SK-N-SH (cell line): ENCODE results near the gene USB1. TPM values are rescaled to one million over a fixed set of nuclear protein-coding genes. Genes with fewer than 3 reads are reported as not detected.

ENCODE experiments used
- CTCF ChIA-PET: fragments of 300-600, 350-600 bp; formaldehyde crosslinking; extraction: SDS; loops from one replicate; lab custom pipeline; 2021; lab: Yijun Ruan, JAX
- POLR2A ChIA-PET: fragments of 350-600 bp; sonication (Branson Sonifier 250); formaldehyde crosslinking; extraction: SDS; loops from one replicate; lab custom pipeline; 2020; ENCODE audit warnings: antibody characterized with exemption, inconsistent platforms; lab: Yijun Ruan, JAX
- DNase-seq: peaks from one replicate; pipeline ENCODE4 v3.0.0; 2012
- H2AFZ ChIP-seq: fragments of 200-600 bp; sonication (generic); 2 replicates; pipeline ENCODE4 v1.8.1; 2016; ENCODE audit warnings: antibody characterized with exemption, mild to moderate bottlenecking, low read depth
- H3F3A ChIP-seq: fragments of 200-600 bp; sonication (generic); replicated peaks from 2 replicates; pipeline ENCODE3; 2016; ENCODE audit warnings: antibody characterized with exemption, mild to moderate bottlenecking; ENCODE audit not compliant: insufficient read depth
- H3K27ac ChIP-seq, 2 experiments: fragments of 200-500 bp in 1 of 2; fragments of 200-600 bp in 1 of 2; sonication (Bioruptor generic) in 1 of 2; sonication (generic), shearing (Covaris generic) in 1 of 2; 2 replicates each; pipeline versions ENCODE4 v1.5.1 to v1.6.1; 2014 to 2016; ENCODE audit warnings: low read depth in 2 of 2, inconsistent platforms in 1 of 2, low read length in 1 of 2, mild to moderate bottlenecking in 1 of 2, mixed read lengths in 1 of 2
- H3K27me3 ChIP-seq: fragments of 200-600 bp; sonication (generic), shearing (Covaris generic); 2 replicates; pipeline ENCODE4 v1.6.1; 2016; ENCODE audit warnings: mixed run types; ENCODE audit not compliant: insufficient read depth
- H3K36me3 ChIP-seq, 2 experiments: fragments of 200-500 bp in 1 of 2; fragments of 200-600 bp in 1 of 2; sonication (Bioruptor generic) in 1 of 2; sonication (generic) in 1 of 2; replicated peaks in 1 of 2; 2 replicates each; pipeline versions ENCODE3 to v1.5.1; 2014 to 2016; ENCODE audit warnings: low read length in 1 of 2, mild to moderate bottlenecking in 1 of 2; ENCODE audit not compliant: insufficient read depth in 2 of 2, control insufficient read depth in 1 of 2
- H3K4me1 ChIP-seq, 2 experiments: fragments of 200-500 bp in 1 of 2; fragments of 200-600 bp in 1 of 2; sonication (Bioruptor generic) in 1 of 2; sonication (generic), shearing (Covaris generic) in 1 of 2; 2 replicates each; pipeline versions ENCODE4 v1.5.1 to v1.6.1; 2014 to 2016; ENCODE audit warnings: low read depth in 1 of 2, low read length in 1 of 2, mixed run types in 1 of 2; ENCODE audit not compliant: insufficient read depth in 2 of 2, control insufficient read depth in 1 of 2
- H3K4me2 ChIP-seq: fragments of 200-600 bp; sonication (generic), shearing (Covaris generic); 2 replicates; pipeline ENCODE4 v1.6.1; 2017; ENCODE audit warnings: mixed run types
- H3K4me3 ChIP-seq, 2 experiments: fragments of 200-500 bp in 1 of 2; fragments of 200-600 bp in 1 of 2; sonication (Bioruptor generic) in 1 of 2; sonication (generic), shearing (Covaris generic) in 1 of 2; 2 replicates each; pipeline versions ENCODE4 v1.5.1 to v1.8.1; 2014 to 2016; ENCODE audit warnings: low read depth in 2 of 2, inconsistent platforms in 1 of 2, low read length in 1 of 2, mild to moderate bottlenecking in 1 of 2, mixed read lengths in 1 of 2, moderate library complexity in 1 of 2
- H3K79me2 ChIP-seq: fragments of 200-600 bp; sonication (generic); 2 replicates; pipeline ENCODE4 v1.8.1; 2017; ENCODE audit warnings: mild to moderate bottlenecking; ENCODE audit not compliant: insufficient read depth
- H3K9ac ChIP-seq: fragments of 200-600 bp; sonication (generic); 2 replicates; pipeline ENCODE4 v1.6.1; 2017; ENCODE audit warnings: mixed run types
- H3K9me2 ChIP-seq: fragments of 200-600 bp; sonication (generic); 2 replicates; pipeline ENCODE4 v1.6.1; 2017; ENCODE audit warnings: mixed run types
- H3K9me3 ChIP-seq: fragments of 200-600 bp; sonication (generic); 2 replicates; pipeline ENCODE4 v1.6.1; 2017; ENCODE audit warnings: mixed run types, mild to moderate bottlenecking, moderate library complexity
- H4K20me1 ChIP-seq: fragments of 200-600 bp; sonication (generic); 2 replicates; pipeline ENCODE4 v1.6.1; 2017; ENCODE audit warnings: mild to moderate bottlenecking, mixed run types; ENCODE audit not compliant: insufficient read depth
- CHD2 ChIP-seq: fragments of 150-350 bp; IDR thresholded peaks from 2 replicates; pipeline ENCODE4 v1.6.1; 2018; ENCODE audit warnings: low read length; ENCODE audit not compliant: partially characterized antibody
- ELF1 ChIP-seq: IDR thresholded peaks from 2 replicates; pipeline ENCODE4 v1.4.0; 2012
- EP300 ChIP-seq, 2 experiments: IDR thresholded peaks; 2 replicates each; pipeline versions ENCODE4 v1.4.0 to v1.6.1; 2012; ENCODE audit warnings: borderline replicate concordance in 1 of 2, low read depth in 1 of 2, low read length in 1 of 2
- FOSL2 ChIP-seq: IDR thresholded peaks from 2 replicates; pipeline ENCODE4 v1.4.0; 2012; ENCODE audit warnings: low read depth, mild to moderate bottlenecking, moderate library complexity, borderline replicate concordance
- FOXM1 ChIP-seq: IDR thresholded peaks from 2 replicates; pipeline ENCODE4 v1.4.0; 2012; ENCODE audit warnings: low read depth, mild to moderate bottlenecking
- GATA2 ChIP-seq: sonication (generic); formaldehyde crosslinking; IDR thresholded peaks from 2 replicates; pipeline ENCODE4 v1.5.0; 2020; ENCODE audit warnings: mild to moderate bottlenecking, missing genetic modification reagents
- JUND ChIP-seq: IDR thresholded peaks from 2 replicates; pipeline ENCODE4 v1.4.0; 2012
- MAX ChIP-seq: IDR thresholded peaks from 2 replicates; pipeline ENCODE4 v1.4.0; 2012; ENCODE audit warnings: low read depth
- MEF2A ChIP-seq: IDR thresholded peaks from 2 replicates; pipeline ENCODE4 v1.4.0; 2012; ENCODE audit warnings: low read depth, borderline replicate concordance
- NFIC ChIP-seq: IDR thresholded peaks from 2 replicates; pipeline ENCODE4 v1.4.0; 2012; ENCODE audit warnings: borderline replicate concordance
- POLR2AphosphoS5 ChIP-seq: IDR thresholded peaks from 2 replicates; pipeline ENCODE4 v1.6.1; 2012; ENCODE audit warnings: low read depth, low read length
- RAD21 ChIP-seq: IDR thresholded peaks from 2 replicates; pipeline ENCODE4 v1.6.1; 2012; ENCODE audit warnings: mild to moderate bottlenecking, low read length
- REST ChIP-seq: IDR thresholded peaks from 2 replicates; pipeline ENCODE4 v1.6.1; 2012; ENCODE audit warnings: mild to moderate bottlenecking, low read depth, low read length, moderate library complexity
- RFX5 ChIP-seq: IDR thresholded peaks from 2 replicates; pipeline ENCODE4 v1.6.1; 2012; ENCODE audit warnings: mild to moderate bottlenecking, improper control_type of control experiment, low read length
- RXRA ChIP-seq: IDR thresholded peaks from 2 replicates; pipeline ENCODE4 v1.4.0; 2012; ENCODE audit warnings: low read depth, mild to moderate bottlenecking, borderline replicate concordance
- SIN3A ChIP-seq: IDR thresholded peaks from 2 replicates; pipeline ENCODE4 v1.6.1; 2012; ENCODE audit warnings: low read depth, mild to moderate bottlenecking, low read length, moderate library complexity, borderline replicate concordance
- TCF12 ChIP-seq: IDR thresholded peaks from 2 replicates; pipeline ENCODE4 v1.4.0; 2012
- ZBTB33 ChIP-seq: IDR thresholded peaks from 2 replicates; pipeline ENCODE4 v1.4.0; 2012; ENCODE audit warnings: low read depth, borderline replicate concordance
- WGBS: methylation state at CpG from one replicate; pipeline ENCODE4 v1.1.6; 2017; ENCODE audit warnings: low lambda C conversion rate; 5-methylcytosine and 5-hydroxymethylcytosine counted together
- polyA plus RNA-seq, 3 experiments: library from polyadenylated mRNA; depleted of rRNA; stranded (reverse); fragments of >200 nt; gene quantifications; 2 replicates each; pipeline ENCODE4 v1.2.3, GENCODE V29; 2012
- TF ChIP-seq, protein P1 (sequence below): fragments of 200-600 bp; sonication (generic); IDR thresholded peaks from 2 replicates; pipeline ENCODE4 v1.6.1; 2017; ENCODE audit warnings: antibody characterized with exemption, mild to moderate bottlenecking, moderate library complexity
- TF ChIP-seq, protein P2 (sequence below): IDR thresholded peaks from 2 replicates; pipeline ENCODE4 v1.4.0; 2012; ENCODE audit warnings: low read depth, borderline replicate concordance
- TF ChIP-seq, protein P3 (sequence below): IDR thresholded peaks from 2 replicates; pipeline ENCODE4; 2012

Gene USB1
- polyA plus RNA-seq, 1 of the 3 experiments (the other 2 are of a cell fraction): 94.1 TPM

GRCh38 chr16:57952909-57953308, 48.3 kb upstream of the USB1 start:
- Histone ChIP-seq H3F3A (no peaks in the 10 kb centered on the region), H3K27me3 (no peaks in the 10 kb centered on the region), H3K4me3 (no peak overlapping the region), H2AFZ (no peak overlapping the region), H3K9ac (no peak overlapping the region), H3K79me2 (no peaks in the 10 kb centered on the region), H3K36me3 (no peaks in the 10 kb centered on the region), H3K4me2 (no peak overlapping the region), H3K4me1 (no peaks in the 10 kb centered on the region; a peak in 1 of 4 replicates), H3K9me2 (no peaks in the 10 kb centered on the region), H3K27ac (no peak overlapping the region), H3K9me3 (no peaks in the 10 kb centered on the region), H4K20me1 (no peaks in the 10 kb centered on the region)
- DNase-seq: no peak
- WGBS: 75% methylated on average over 8 of the region's 9 CpGs
- no peak for TF ChIP-seq CHD2
- TF ChIP-seq, protein P1, sequence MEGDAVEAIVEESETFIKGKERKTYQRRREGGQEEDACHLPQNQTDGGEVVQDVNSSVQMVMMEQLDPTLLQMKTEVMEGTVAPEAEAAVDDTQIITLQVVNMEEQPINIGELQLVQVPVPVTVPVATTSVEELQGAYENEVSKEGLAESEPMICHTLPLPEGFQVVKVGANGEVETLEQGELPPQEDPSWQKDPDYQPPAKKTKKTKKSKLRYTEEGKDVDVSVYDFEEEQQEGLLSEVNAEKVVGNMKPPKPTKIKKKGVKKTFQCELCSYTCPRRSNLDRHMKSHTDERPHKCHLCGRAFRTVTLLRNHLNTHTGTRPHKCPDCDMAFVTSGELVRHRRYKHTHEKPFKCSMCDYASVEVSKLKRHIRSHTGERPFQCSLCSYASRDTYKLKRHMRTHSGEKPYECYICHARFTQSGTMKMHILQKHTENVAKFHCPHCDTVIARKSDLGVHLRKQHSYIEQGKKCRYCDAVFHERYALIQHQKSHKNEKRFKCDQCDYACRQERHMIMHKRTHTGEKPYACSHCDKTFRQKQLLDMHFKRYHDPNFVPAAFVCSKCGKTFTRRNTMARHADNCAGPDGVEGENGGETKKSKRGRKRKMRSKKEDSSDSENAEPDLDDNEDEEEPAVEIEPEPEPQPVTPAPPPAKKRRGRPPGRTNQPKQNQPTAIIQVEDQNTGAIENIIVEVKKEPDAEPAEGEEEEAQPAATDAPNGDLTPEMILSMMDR: no peak
- no peak for TF ChIP-seq TCF12
- TF ChIP-seq, protein P2, sequence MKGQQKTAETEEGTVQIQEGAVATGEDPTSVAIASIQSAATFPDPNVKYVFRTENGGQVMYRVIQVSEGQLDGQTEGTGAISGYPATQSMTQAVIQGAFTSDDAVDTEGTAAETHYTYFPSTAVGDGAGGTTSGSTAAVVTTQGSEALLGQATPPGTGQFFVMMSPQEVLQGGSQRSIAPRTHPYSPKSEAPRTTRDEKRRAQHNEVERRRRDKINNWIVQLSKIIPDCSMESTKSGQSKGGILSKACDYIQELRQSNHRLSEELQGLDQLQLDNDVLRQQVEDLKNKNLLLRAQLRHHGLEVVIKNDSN: no peak
- no peak for TF ChIP-seq NFIC
- no peak for TF ChIP-seq RAD21
- TF ChIP-seq EP300 (IDR thresholded peaks at IDR 0.05; ENCODE audit: borderline replicate concordance in 1 of 2, low read depth in 1 of 2, low read length in 1 of 2): no peak
- TF ChIP-seq JUND: no peak
- no peak for TF ChIP-seq FOSL2
- TF ChIP-seq REST: no peak
- ChIA-PET POLR2A (no interaction called here), CTCF (interaction anchor here (1.0 kb wide), 1 partner anchor 47 kb away, joined by 3 read pairs; no protein-coding TSS in a partner anchor)

- no peaks in the 10 kb centered on the region for H3F3A ChIP-seq
- no peak overlapping the region for H3K4me3 ChIP-seq
- DNase-seq: no peak
- no peaks in the 10 kb centered on the region for H3K79me2 ChIP-seq
- H3K9me2 ChIP-seq: no peaks in the 10 kb centered on the region
- H4K20me1 ChIP-seq: no peaks in the 10 kb centered on the region
- 95% methylated on average over 1 of the region's 1 CpG for WGBS
- no peaks in the 10 kb centered on the region for H3K36me3 ChIP-seq
- no peak overlapping the region for H3K9ac ChIP-seq
- H2AFZ ChIP-seq: no peak overlapping the region
- no peak overlapping the region for H3K4me2 ChIP-seq
- H3K27ac ChIP-seq: no peak overlapping the region
- no peaks in the 10 kb centered on the region for H3K9me3 ChIP-seq
- ChIA-PET POLR2A (no interaction called here), CTCF (no interaction called here)
- no peaks in the 10 kb centered on the region; a peak in 1 of 4 replicates for H3K4me1 ChIP-seq
- H3K27me3 ChIP-seq: no peaks in the 10 kb centered on the region
- no peak for TF ChIP-seq CHD2
- TF ChIP-seq, protein P3, sequence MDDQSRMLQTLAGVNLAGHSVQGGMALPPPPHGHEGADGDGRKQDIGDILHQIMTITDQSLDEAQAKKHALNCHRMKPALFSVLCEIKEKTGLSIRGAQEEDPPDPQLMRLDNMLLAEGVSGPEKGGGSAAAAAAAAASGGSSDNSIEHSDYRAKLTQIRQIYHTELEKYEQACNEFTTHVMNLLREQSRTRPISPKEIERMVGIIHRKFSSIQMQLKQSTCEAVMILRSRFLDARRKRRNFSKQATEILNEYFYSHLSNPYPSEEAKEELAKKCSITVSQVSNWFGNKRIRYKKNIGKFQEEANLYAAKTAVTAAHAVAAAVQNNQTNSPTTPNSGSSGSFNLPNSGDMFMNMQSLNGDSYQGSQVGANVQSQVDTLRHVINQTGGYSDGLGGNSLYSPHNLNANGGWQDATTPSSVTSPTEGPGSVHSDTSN: no peak
- TF ChIP-seq RXRA: no peak
- no peak for TF ChIP-seq MAX
- no peak for TF ChIP-seq ELF1
- TF ChIP-seq SIN3A: no peak
- TF ChIP-seq POLR2AphosphoS5: no peak
- no peak for TF ChIP-seq FOXM1
- TF ChIP-seq RFX5: no peak
- no peak for TF ChIP-seq GATA2 (CRISPR knock-in tag)
- no peak for TF ChIP-seq MEF2A
- no peak for TF ChIP-seq ZBTB33
Measured at GRCh38 chr16:57953857-57954256, 47.4 kb upstream of the USB1 start.
